Endothelial cell of umbilical vein (primary cell): Measurements from ENCODE around the gene ANXA8L1.
"Not testable (repeated sequence)": the region's sequence is repeated elsewhere in the genome, so short reads cannot be mapped to it uniquely, and the experiment has no call there.

Experiments
- MYC ChIP-seq: IDR thresholded peaks from one replicate; pipeline ENCODE4 v1.6.1; 2011; ENCODE audit warnings: mild to moderate bottlenecking, low read depth, low read length
- POLR2A ChIP-seq: IDR thresholded peaks from 2 replicates; pipeline ENCODE4 v1.6.1; 2012; ENCODE audit warnings: low read depth, mild to moderate bottlenecking, control low read depth, low read length
- POLR2AphosphoS5 ChIP-seq: IDR thresholded peaks from 2 replicates; pipeline ENCODE4 v1.6.1; 2012; ENCODE audit warnings: low read depth, mild to moderate bottlenecking, control low read depth, low read length, moderate library complexity; ENCODE audit not compliant: insufficient read depth
- TF ChIP-seq, protein P1 (sequence below), 2 donors: IDR thresholded peaks; 1 replicate in 1 of 2; 2 replicates in 1 of 2; pipeline ENCODE4 v1.5.1; 2011; ENCODE audit warnings: low read length in 2 of 2, mild to moderate bottlenecking in 2 of 2, moderate library complexity in 2 of 2, control low read depth in 1 of 2, inconsistent platforms in 1 of 2, low read depth in 1 of 2; ENCODE audit not compliant: insufficient read depth in 1 of 2; ENCODE audit errors: extremely low read depth in 1 of 2

DNA sequence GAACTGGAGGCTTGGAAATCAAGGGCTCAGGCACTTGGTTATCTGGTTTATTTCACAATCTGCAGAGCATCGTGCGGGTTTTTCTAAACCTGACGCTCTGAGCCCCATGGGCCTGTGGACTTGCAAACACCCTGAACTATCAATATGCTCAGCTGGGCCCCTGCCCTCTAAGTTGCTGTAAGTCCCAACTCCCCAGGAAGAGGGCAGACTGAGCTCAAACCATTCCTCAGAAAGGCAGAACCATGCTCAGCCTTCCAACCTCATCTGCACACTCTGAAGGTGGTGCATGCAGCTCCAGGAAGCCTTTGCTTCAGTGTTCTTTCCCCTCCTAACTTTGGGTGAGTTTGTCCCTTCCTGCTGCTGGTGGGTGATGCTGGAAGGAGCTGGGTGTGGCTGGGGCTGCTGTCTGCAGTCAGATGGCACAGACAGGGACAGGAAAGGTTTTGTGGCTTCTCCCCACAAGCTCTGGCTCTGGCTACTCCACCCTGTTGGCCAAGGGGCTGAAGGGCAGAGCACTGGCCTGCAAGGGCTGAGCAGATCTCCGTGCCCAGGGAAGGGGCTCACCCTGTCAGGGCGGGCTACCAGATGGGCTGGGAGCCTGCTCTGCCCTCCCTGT is 3.8 kb downstream of the ANXA8L1 start:
- not testable (repeated sequence) for TF ChIP-seq POLR2AphosphoS5, POLR2A, MYC
- TF ChIP-seq, protein P1, sequence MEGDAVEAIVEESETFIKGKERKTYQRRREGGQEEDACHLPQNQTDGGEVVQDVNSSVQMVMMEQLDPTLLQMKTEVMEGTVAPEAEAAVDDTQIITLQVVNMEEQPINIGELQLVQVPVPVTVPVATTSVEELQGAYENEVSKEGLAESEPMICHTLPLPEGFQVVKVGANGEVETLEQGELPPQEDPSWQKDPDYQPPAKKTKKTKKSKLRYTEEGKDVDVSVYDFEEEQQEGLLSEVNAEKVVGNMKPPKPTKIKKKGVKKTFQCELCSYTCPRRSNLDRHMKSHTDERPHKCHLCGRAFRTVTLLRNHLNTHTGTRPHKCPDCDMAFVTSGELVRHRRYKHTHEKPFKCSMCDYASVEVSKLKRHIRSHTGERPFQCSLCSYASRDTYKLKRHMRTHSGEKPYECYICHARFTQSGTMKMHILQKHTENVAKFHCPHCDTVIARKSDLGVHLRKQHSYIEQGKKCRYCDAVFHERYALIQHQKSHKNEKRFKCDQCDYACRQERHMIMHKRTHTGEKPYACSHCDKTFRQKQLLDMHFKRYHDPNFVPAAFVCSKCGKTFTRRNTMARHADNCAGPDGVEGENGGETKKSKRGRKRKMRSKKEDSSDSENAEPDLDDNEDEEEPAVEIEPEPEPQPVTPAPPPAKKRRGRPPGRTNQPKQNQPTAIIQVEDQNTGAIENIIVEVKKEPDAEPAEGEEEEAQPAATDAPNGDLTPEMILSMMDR (IDR thresholded peaks at IDR 0.05; ENCODE audit: extremely low read depth in 1 of 2, insufficient read depth in 1 of 2, low read depth in 1 of 2, low read length in 2 of 2), result not testable (repeated sequence)
